ENCODE results near the gene LCE3D.

- TF ChIP-seq CTCF (IDR thresholded peaks at IDR 0.05) (no peak), POLR2A (IDR thresholded peaks at IDR 0.05) (no peak)
Observed at GRCh38 chr1:152546704-152547103, 33.6 kb downstream of the LCE3D start.
